ENCODE data around the gene ARHGAP9.

ARHGAP9 gene

GRCh38 chr12:57439762-57440266 lies 39.9 kb downstream of the ARHGAP9 start:
- H3K9me3 ChIP-seq (replicated peaks; ENCODE audit: insufficient read depth, low read length), result no peaks in the 10 kb centered on the region
- no peaks in the 10 kb centered on the region for H3F3A ChIP-seq (ENCODE audit: insufficient read depth, low read length)
- TF ChIP-seq EZH2 (optimal IDR thresholded peaks at IDR 0.05; ENCODE audit: low read depth, low read length) (no peak), EZH2phosphoT487 (IDR thresholded peaks at IDR 0.05; ENCODE audit: low read length) (no peak)
- TF ChIP-seq, protein P1, sequence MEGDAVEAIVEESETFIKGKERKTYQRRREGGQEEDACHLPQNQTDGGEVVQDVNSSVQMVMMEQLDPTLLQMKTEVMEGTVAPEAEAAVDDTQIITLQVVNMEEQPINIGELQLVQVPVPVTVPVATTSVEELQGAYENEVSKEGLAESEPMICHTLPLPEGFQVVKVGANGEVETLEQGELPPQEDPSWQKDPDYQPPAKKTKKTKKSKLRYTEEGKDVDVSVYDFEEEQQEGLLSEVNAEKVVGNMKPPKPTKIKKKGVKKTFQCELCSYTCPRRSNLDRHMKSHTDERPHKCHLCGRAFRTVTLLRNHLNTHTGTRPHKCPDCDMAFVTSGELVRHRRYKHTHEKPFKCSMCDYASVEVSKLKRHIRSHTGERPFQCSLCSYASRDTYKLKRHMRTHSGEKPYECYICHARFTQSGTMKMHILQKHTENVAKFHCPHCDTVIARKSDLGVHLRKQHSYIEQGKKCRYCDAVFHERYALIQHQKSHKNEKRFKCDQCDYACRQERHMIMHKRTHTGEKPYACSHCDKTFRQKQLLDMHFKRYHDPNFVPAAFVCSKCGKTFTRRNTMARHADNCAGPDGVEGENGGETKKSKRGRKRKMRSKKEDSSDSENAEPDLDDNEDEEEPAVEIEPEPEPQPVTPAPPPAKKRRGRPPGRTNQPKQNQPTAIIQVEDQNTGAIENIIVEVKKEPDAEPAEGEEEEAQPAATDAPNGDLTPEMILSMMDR (IDR thresholded peaks at IDR 0.05; ENCODE audit: low read length), result no peak
- no peak overlapping the region for H2AFZ ChIP-seq (ENCODE audit: low read length)
- no peaks in the 10 kb centered on the region for H3K4me1 ChIP-seq (ENCODE audit: low read length)
- no peak for DNase-seq
- H3K9me2 ChIP-seq (replicated peaks; ENCODE audit: insufficient read depth, low read length), result no peaks in the 10 kb centered on the region
- H3K9ac ChIP-seq (ENCODE audit: low read length), result no peak overlapping the region
- no peak overlapping the region for H3K4me2 ChIP-seq (ENCODE audit: low read depth, low read length)
- H3K27ac ChIP-seq (ENCODE audit: low read length), result no peak overlapping the region
- no peaks in the 10 kb centered on the region for H3K27me3 ChIP-seq (replicated peaks; ENCODE audit: insufficient read depth, low read length)
- no peak overlapping the region for H3K4me3 ChIP-seq (ENCODE audit: low read length)
- no peaks in the 10 kb centered on the region for H3K36me3 ChIP-seq (replicated peaks; ENCODE audit: insufficient read depth, low read length)
- no peaks in the 10 kb centered on the region for H4K20me1 ChIP-seq (ENCODE audit: insufficient read depth, low read length)
- H3K79me2 ChIP-seq (ENCODE audit: low read length), result no peaks in the 10 kb centered on the region

DNA sequence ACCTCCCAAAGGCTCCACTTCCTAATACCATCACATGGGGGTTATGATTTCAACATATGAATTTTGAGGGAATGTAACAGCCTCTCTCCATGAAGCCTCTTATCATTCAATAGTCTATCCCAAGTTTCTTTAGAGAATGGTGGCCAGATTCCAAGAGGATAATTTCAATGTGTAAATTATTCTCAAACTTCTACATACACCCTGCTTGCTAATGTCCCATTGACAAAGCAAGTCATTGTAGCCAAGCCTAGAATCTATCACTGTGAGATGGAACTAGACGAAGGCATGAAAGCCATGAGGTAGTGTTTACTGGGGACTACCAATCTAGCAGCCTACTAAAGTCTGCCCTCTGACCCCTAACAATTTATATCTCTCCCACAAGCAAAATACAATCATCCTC lies 41.3 kb downstream of the ARHGAP9 start:
- no peak overlapping the region for H3K27ac ChIP-seq (ENCODE audit: low read length)
- no peaks in the 10 kb centered on the region for H3K4me1 ChIP-seq (ENCODE audit: low read length)
- H3K9me2 ChIP-seq (replicated peaks; ENCODE audit: insufficient read depth, low read length), result no peaks in the 10 kb centered on the region
- H2AFZ ChIP-seq (ENCODE audit: low read length), result no peak overlapping the region
- H3K36me3 ChIP-seq (replicated peaks; ENCODE audit: insufficient read depth, low read length), result no peaks in the 10 kb centered on the region
- H4K20me1 ChIP-seq (ENCODE audit: insufficient read depth, low read length), result no peaks in the 10 kb centered on the region
- TF ChIP-seq, protein P1 (IDR thresholded peaks at IDR 0.05; ENCODE audit: low read length), result no peak
- no peak for TF ChIP-seq EZH2phosphoT487 (IDR thresholded peaks at IDR 0.05; ENCODE audit: low read length)
- no peak for DNase-seq
- H3K9me3 ChIP-seq (replicated peaks; ENCODE audit: insufficient read depth, low read length), result no peaks in the 10 kb centered on the region
- no peak overlapping the region for H3K4me3 ChIP-seq (ENCODE audit: low read length)
- H3K27me3 ChIP-seq (replicated peaks; ENCODE audit: insufficient read depth, low read length), result no peaks in the 10 kb centered on the region
- no peaks in the 10 kb centered on the region for H3K79me2 ChIP-seq (ENCODE audit: low read length)
- no peak overlapping the region for H3K9ac ChIP-seq (ENCODE audit: low read length)
- H3K4me2 ChIP-seq (ENCODE audit: low read depth, low read length), result no peak overlapping the region
- no peaks in the 10 kb centered on the region for H3F3A ChIP-seq (ENCODE audit: insufficient read depth, low read length)

DNA sequence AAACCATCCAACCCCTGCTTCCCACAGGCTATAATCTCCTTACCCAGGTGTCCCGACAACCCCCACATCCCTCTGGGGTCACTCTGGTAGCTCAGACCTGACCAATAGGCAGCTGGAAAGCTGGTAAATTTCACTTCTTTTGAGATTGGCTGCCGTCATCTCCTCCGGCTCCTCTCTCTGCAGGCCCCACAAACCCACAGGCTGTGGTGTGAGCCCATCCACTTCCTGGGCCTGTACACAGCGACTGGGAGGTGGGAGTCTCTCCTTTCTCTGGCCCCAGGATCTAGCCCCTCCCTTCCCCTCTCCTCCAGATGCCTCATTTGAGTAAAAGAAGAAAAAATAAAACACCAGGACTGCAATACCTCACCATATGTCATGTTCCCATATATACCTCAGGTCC lies 44.4 kb downstream of the ARHGAP9 start:
- Histone ChIP-seq H2AFZ (ENCODE audit: low read length) (no peak overlapping the region), H3K4me3 (ENCODE audit: low read length) (no peak overlapping the region), H3K4me1 (ENCODE audit: low read length) (peaks cover 5% of the 10 kb centered on the region), H3K27me3 (replicated peaks; ENCODE audit: insufficient read depth, low read length) (no peaks in the 10 kb centered on the region), H3K9me2 (replicated peaks; ENCODE audit: insufficient read depth, low read length) (no peaks in the 10 kb centered on the region), H3F3A (ENCODE audit: insufficient read depth, low read length) (0 out of 2 replicates have a peak, but pooled peaks cover 2% of the 10 kb centered on the region), H3K9ac (ENCODE audit: low read length) (no peak overlapping the region), H3K27ac (ENCODE audit: low read length) (no peak overlapping the region), H3K9me3 (replicated peaks; ENCODE audit: insufficient read depth, low read length) (no peaks in the 10 kb centered on the region), H3K4me2 (ENCODE audit: low read depth, low read length) (no peak overlapping the region), H4K20me1 (ENCODE audit: insufficient read depth, low read length) (no peaks in the 10 kb centered on the region), H3K79me2 (ENCODE audit: low read length) (peaks cover under 1% of the 10 kb centered on the region; the same call in 1 of the 2 replicates), H3K36me3 (replicated peaks; ENCODE audit: insufficient read depth, low read length) (no peaks in the 10 kb centered on the region)
- TF ChIP-seq EZH2phosphoT487 (IDR thresholded peaks at IDR 0.05; ENCODE audit: low read length), result no peak
- TF ChIP-seq, protein P1 (IDR thresholded peaks at IDR 0.05; ENCODE audit: low read length), result no peak
- no peak for TF ChIP-seq EZH2 (optimal IDR thresholded peaks at IDR 0.05; ENCODE audit: low read depth, low read length)
- no peak for DNase-seq

Data from MM.1S (cell line).